NCI-H128 (cell line): ENCODE measurements around the gene GCAT.
A peak's percentile ranks its signal among the peaks of the same experiment; 100 is the strongest.
"Not testable (repeated sequence)": the region's sequence is repeated elsewhere in the genome, so short reads cannot be mapped to it uniquely, and the experiment has no call there.

Experiments used
- DNase-seq: peaks from one replicate; lab custom pipeline; 2025; ENCODE audit not compliant: unreplicated experiment; lab: John Stamatoyannopoulos, UW

Gene GCAT

DNA sequence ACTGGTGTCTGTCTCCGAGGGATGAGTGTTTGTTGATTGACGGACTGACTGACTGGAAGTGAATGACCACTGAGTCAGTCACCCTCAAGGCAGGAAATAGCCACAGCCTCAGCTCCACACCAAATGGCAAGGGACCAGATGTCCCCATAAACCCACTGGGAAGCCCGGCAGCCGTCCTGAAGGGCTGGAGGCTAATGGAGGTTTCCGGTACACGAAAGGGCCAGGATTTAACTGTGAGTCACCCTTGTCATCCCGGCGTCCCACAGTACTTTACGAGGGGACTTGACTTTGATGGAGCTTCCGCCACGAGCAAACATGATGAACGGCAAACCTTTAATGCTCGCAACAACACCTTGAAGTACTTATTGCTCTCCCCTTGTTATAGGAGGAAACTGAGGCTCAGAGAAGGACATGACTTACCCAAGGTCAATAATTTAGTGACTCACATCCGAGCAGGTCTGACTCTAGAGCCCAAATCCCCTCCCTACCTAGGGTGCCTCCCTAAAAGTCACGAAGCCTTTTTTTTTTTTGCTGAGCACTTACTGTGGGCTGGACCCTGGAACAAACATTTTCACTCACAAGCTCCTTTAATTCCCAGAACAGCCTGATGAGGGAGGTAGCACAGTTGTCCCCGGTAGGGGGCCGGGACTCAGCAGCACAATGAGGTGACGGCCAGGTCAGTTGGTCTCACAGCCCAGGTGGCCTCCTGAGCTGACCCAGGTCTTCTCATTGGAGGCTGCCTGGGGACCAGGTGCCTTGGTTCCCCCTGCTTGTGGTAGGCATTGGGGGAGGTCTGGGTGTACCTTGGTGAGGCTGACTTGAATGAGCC is 25.2 kb upstream of the GCAT start:
- DNase-seq: no peak

DNA sequence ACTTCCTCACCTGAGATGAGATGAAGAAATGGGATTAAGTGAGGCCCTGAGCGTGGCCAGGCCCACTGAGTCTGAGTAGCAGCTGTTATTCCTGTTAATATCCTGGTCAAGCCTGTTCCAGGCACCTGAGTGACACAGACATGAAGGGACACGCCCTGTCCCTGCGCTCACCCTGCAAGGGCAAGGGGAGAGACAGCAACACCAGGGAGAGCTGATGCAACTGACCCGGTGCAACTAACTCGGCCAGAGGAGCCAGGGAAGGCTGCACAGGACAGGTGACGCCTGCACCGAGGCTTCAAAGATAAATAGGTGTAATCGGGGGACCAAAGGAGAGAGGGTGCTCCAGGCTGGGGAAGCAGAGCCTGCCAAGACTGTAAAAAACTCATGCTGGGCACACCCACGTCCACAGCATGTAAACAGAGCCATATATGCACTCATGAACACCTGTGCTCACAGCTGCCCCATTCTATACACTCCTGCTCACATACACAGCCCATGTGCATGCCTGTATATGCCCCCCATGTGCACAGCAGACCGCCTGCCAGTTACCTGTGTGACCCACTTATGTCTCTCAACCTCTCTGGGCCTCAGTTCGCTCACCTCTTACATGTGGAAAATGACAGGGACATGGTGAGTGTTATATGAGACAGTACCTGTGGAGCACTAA is 22.8 kb upstream of the GCAT start:
- no peak for DNase-seq

DNA sequence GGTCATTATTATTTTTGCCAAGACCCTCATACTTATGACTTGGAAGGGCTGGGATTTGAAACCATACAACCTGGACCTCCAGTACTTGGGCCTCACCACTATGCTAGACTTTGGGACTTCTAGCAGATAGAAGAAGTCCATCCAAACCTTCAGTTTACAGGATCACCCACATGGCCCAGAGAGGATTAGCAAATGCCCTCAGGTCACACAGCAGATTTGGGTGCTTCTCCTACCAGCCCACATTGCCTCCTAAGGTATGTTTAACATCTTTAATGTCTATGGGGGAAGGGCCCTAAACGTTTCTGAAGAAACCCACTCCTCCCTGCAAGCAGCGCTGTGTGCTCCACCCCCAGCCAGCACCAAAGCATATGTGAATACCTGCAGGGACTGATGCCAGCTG is 17.5 kb upstream of the GCAT start:
- DNase-seq: no peak

DNA sequence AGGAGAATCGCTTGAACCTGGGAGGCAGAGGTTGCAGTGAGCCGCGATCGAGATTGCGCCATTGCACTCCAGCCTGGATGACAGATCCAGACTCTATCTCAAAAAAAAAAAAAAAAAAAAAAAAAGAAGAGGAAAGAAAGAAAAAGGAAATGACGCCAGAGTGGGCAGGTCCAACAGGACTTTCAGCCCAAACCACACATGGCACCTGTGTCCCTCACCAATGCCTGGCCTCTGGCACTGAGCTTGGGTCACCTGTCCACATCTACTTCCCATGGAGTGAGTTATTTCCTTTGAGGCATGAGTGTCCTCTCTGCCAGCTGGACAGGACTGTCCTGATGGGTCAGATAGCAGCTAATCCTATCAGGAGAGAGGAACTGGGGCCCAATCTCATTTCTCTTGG is 15.2 kb upstream of the GCAT start:
- DNase-seq: no peak

DNA sequence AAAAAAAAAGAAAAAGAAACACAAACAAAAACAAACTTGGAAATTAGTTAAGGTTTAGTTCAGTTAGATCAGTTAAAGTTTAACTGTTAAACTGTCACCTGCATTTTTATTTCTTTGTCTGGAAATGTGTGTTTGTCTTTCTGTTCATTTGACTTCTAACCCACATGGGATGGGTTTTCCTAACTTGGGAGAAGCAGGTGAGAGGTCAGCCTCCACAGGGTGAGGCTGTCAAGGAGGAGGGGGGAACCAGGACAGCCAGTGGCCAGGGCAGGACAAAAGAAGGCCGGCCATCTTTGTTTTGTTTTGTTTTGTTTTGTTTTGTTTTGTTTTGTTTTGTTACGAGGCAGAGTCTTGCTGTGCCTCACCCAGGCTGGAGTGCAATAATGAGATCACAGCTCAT is 13.4 kb upstream of the GCAT start:
- no peak for DNase-seq

DNA sequence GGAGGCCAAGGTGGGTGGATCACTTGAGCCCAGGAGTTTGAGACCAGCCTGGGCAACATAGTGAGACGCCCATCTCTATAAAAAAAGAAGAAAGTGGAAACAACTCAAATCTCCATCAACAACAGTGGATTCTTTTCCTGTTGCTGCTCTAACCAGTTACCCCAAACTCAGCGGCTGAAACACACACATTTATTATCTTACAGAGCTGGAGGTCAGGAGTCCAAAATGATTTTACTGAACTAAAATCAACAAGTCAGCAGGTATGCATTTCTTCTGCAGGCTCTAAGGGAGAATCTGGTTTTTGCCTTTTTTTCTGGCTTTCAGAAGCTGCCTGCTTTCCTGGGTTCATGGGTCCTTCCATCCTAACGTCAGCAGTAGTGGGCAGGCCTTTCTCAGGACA is 11.7 kb upstream of the GCAT start:
- no peak for DNase-seq

DNA sequence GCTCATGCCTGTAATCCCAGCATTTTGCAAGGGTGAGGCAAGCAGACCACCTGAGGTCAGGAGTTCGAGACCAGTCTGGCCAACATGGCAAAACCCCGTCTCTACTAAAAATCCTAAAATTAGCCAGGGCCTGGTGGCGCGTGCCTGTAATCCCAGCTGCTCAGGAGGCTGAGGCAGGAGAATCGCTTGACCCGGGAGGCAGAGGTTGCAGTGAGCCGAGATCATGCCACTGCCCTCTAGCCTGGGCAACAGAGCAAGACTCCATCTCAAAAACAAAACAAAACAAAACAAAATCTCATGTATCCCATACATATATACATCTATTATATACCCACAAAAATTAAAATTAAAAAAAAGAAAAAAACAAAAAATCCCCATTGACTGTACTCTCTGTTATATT is 10.5 kb upstream of the GCAT start:
- DNase-seq: not testable (repeated sequence)

DNA sequence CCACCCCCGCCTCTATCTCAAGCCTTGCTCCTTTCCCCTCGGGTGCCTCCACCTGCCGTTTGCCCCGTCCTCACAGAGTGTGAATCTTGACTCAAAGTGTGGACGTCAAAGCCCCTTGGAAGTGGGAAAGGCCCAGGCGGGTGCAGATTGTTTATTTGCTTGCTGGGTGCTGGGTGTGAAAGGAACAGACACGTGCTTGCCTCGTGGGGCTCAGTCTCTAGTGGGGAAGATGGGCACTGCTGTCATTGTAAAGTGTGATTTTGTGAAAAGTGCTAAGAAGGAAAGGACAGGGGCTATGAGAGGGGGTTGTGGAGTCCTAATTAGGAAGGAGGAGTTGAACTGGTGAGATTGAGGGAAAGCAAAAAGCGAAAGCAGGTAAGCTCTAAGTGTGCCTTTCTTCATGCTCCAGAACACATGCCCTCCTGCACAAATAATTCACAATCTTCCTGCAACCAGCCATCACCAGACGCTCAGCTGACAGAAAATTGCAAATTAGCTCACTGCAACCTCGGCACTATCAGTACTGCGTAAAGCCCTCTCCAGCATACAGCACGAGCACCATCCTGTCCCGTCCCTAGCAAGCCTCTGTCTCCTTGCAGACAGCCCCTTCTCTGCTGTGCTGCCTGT is 9.7 kb upstream of the GCAT start:
- no peak for DNase-seq

DNA sequence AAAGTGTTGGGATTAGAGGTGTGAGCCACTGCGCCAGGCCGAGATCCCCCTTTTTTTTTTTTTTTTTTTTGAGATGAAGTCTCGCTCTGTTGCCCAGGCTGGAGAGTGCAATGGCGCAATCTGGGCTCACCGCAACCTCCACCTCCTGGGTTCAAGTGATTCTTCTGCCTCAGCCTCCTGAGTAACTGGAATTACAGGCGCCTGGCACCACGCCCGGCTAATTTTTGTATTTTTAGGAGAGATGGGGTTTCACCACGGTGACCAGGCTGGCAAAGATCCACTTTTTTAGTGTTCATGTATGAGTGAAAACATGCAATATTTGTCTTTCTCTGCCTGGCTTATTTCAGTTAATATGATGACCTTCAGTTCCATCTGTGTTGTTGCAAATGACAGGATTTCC is 7.8 kb upstream of the GCAT start:
- DNase-seq: not testable (repeated sequence)

DNA sequence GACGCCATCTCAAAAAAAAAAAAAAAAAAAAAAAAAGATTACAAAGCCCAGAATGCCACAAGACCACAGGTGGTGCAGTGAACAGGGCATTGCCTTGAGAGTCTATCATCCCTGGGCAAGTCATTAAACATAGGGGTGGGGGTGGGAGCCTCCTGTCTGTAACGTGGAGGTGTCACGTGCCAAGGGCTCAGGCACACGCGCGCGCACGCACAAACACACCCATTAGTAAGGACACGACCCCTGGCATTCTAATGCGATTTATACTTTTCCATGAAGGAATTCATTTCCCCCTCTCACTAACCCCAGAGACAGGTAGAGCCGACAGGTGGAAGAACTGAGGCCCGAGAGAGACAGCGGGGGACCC is 5.8 kb upstream of the GCAT start:
- no peak for DNase-seq

DNA sequence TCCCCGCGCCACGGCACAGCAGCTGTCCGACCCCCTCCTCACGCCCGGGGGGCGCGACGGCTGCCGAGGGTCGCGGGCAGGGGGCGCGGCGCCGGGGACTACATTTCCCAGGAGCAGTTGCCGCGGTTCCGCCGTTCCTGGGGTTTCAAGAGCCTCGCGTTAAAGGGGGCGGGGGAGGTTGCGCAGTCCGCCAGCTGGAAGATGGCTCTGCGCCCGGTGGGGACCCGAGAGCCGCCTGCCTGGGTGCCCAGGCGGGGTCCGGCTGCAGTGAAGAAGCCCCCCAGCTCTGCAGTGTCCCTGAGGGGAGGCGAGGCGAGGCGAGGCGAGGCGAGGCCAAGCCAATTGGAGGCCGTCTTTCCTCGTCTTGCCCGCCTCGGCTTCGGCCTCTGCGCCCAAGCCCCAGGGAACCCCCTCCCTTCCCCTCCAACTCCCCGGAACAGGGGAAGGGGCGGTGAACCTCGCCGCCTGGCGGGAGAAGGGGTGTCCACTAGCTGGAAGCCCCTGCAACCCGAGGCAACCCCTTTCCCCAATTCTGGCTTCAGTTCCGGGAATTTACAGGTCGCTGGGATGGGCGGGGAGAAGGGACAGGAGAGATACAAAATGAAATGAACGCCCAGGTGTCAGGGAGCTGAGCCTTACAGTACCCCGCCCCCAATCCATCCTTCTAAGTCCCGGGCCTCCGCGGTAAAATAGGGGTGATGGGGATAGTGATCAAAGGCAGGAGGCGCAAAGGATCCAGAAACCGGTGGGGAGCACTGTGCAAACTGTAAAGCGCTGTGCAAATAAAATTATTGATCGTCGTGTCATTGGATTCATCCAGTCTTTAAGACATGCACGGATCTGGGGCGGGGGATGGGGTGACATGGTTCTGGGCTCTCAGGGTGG is 5.2 kb upstream of the GCAT start:
- DNase-seq: peak; percentile 5

DNA sequence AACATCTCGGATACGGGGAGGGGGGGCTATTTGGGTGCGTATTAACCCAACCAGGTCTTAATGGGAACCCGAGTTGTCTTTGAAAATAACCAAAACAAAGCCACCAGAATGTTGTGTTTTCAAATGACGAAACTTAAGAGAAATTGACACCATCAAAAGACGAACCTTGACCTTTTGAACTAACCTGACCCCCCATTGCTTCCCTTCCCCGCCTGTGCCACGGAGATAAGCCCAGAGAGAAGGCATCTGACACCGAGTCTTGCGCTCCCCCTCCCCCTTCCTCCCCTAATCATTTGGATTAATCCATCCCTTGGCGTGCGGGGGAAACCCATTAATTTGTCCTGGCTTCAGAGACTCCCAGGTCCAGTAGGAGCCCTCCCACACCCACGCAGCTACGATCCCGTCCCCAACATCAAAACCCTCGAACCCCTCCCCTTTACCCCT is 4.5 kb upstream of the GCAT start:
- no peak for DNase-seq

DNA sequence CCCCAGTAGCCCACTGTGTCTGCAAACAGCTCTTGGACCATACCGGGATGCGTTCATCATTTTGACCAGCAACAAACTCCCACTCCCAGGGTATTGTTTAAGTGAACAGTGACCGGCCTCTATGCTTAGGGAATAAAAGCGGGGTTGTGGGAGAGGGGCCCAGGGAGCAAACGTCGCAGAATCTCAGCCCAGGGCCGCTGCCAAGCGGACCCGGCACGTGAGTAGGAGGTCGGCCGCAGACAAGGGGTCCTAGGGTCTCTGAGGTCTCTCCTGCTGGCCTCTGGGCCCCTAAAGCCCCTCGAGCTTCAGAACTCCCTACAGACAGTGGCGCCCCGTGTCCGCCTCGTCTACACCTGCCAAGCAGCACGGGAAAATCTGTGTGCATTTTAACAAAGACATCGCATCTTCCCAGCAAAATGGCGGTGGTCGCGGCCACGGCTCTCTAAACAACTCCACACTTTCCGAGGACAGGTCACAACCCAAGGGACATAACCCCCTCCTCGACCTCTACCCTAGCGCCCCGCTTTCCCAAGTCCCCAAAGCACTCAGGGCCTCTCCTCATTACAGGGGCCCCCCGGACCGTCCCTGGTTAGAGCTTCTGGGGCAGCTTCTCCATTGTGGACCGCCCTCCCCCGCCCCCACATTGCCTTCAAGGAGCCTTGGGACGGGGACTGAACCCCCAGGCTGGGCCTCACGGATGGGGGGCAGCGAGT is 3.9 kb upstream of the GCAT start:
- DNase-seq: no peak

DNA sequence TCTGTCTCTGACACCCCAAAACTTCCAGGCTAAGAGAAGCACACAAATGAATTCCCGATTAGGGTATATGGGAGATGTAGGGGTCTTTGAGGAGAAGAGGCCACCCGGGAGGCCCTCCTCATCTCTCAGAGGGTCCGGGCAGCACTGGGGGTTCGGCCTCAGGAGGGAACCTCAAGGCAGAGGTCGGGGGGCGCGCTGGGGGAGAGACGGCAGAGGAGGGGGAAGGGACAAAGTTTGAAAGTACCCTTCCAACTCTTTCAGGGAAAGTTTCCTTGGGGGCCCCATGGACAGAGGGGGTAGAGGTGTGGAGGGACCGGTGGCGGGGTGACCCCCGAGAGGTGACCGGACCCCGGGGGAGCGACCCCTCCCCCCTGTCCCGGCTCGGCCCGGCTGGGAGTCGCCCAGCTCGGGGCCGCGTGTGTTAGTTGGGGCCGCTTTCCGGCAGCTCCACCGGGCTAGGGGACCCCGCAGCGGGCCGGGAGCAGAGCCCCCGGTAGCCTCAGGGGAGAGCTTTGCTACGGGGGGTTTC is 3.3 kb upstream of the GCAT start:
- no peak for DNase-seq

DNA sequence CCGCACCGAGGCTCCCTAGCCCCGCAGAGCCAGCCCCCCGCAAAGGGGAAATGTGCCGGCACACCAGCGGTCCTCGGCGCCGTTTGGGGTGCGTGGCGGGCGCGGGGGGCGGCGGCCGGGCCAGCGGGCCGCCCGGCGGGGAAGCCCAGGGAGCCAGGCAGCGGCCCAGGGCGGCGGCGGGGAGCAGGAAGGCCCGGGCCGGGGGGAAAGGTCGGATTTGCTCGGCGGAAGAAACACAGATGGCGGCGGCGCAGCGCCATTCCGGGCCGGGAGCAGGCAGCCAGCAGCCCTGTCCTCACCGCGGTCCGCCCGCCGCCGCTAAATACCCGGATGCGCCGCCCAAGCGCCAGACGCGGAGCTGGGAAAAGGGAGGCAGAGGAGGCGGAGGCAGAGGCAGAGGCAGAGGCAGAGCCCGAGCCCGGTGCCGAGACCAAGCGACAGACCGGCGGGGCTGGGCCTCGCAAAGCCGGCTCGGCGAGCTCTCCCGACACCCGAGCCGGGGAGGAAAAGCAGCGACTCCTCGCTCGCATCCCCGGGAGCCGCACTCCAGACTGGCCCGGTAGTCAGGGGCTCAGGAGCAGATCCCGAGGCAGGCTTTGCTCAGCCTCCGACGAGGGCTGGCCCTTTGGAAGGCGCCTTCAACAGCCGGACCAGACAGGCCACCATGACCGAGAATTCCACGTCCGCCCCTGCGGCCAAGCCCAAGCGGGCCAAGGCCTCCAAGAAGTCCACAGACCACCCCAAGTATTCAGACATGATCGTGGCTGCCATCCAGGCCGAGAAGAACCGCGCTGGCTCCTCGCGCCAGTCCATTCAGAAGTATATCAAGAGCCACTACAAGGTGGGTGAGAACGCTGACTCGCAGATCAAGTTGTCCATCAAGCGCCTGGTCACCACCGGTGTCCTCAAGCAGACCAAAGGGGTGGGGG is 2.6 kb upstream of the GCAT start:
- DNase-seq: peak; percentile 58

DNA sequence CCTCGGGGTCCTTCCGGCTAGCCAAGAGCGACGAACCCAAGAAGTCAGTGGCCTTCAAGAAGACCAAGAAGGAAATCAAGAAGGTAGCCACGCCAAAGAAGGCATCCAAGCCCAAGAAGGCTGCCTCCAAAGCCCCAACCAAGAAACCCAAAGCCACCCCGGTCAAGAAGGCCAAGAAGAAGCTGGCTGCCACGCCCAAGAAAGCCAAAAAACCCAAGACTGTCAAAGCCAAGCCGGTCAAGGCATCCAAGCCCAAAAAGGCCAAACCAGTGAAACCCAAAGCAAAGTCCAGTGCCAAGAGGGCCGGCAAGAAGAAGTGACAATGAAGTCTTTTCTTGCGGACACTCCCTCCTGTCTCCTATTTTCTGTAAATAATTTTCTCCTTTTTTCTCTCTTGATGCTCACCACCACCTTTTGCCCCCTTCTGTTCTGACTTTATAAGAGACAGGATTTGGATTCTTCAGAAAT is 1.9 kb upstream of the GCAT start:
- no peak for DNase-seq

DNA sequence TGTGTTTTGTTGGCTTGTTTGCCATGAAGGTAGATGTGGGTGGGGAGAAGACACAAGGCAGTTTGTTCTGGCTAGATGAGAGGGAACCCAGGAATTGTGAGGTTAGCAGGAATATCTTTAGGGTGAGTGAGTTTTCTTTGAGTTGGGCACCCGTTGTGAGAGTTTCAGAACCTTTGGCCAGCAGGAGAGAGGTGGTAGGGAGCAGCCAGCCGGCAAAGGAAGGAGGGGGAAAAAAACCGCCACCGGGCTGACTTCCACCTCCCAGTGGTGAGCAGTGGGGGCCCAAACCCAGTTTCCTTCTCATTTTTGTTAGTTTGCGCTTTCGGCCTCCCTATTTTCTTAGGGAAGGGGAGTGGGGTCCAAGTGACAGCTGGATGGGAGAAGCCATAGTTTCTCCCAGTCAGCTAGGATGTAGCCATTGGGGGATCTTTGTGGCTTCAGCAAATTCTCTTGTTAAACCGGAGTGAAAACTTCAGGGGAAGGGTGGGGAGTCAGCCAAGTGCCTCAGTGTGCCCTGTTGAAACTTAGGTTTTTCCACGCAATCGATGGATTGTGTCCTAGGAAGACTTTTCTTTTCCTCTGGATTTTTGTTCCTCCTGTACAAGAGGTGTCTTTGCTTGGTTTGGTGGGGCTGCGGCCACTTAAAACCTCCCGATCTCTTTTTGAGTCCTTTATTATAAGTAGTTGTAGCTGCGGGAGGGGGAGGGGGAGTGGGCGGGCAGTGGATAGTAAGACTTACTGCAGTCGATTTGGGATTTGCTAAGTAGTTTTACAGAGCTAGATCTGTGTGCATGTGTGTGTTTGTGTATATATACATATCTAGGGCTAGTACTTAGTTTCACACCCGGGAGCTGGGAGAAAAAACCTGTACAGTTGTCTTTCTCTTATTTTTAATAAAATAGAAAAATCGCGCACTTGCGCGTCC is 1.1 kb upstream of the GCAT start:
- DNase-seq: no peak

DNA sequence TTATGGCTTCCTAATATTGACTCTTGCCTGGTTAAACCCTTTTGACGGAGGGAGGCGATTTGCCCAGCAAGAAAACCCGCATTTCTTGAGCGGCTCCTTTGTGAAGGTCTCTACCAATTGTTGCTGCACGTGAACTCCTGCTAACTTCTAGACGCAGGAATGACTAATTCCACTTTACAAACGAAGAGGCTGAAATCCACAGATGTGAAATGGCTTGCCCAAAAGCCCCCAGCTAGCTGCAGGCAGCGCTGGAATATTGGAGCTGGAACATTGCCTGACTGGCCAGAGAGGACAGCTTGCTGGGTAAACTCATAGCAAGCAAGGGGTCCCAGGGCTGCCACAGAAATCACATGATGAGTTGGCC is 542 bp downstream of the GCAT start:
- DNase-seq: no peak
